LoVo (cell line): Measurements from ENCODE around the gene KLHL30.
"Not testable (repeated sequence)": the region's sequence is repeated elsewhere in the genome, so short reads cannot be mapped to it uniquely, and the experiment has no call there.

ENCODE experiments used
- DNase-seq: peaks from one replicate; pipeline ENCODE4 v3.0.0-alpha.2; 2016; ENCODE audit warnings: low spot score

KLHL30 gene

GRCh38 chr2:238161291-238162051 lies 23.0 kb downstream of the KLHL30 start:
- DNase-seq: no peak

GRCh38 chr2:238162251-238162845 lies 23.9 kb downstream of the KLHL30 start:
- DNase-seq: no peak

GRCh38 chr2:238162846-238163441 lies 24.5 kb downstream of the KLHL30 start:
- no peak for DNase-seq

GRCh38 chr2:238163481-238164198 lies 25.2 kb downstream of the KLHL30 start:
- no peak for DNase-seq

DNA sequence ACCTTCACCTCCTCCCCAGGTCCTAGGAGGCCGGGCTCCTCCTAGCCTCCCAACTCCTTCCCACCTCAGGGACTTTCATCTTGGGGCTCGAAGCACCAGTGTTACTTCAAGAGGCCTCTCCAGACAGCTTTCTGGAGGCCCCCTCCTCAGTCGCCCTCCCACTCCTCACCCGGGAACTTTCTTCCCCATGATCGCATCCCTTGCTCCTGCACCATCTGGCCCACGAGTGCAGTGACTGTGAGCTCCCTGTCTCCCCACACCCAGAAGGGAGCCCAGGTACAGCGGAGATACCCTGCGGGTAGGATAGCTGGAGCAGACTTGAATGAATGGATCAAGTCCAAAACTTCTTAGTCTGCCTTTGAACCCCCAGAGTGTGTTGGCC lies 26.4 kb downstream of the KLHL30 start:
- DNase-seq: no peak

DNA sequence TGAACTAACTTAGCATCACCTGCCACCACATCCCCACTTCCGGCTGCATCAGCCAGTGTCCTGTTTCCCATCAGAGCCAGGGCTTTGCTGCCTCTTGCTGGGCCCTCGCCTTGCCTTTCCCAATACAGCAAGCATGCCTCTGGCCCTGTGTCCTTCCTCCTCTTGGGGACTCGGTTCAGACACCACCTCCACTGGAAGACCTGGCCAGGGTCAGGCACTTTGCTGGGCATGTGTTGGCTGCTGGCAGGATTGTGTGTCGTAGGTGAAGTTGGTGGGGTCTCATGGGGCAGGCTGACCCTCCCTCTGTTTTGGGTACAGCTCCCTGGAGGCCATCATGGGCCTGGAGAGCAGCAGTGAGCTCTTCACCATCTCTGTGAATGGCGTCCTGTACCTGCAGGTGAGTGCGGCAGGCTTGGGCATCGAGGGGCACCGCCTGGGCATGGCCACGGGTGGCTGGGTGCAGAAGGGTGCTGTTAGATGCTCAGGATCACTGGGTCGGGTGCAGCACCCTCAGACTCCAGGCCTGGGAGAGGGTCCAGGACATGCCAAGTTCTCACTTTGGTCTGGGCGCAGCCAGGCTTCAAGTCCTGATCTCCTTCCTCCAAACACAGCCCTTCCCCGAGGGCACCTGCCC lies 26.9 kb downstream of the KLHL30 start:
- no peak for DNase-seq

GRCh38 chr2:238166391-238167343 lies 28.2 kb downstream of the KLHL30 start:
- DNase-seq: no peak

GRCh38 chr2:238167344-238167715 lies 28.9 kb downstream of the KLHL30 start:
- no peak for DNase-seq

GRCh38 chr2:238167761-238168160 lies 29.3 kb downstream of the KLHL30 start:
- DNase-seq: no peak

- no peak for DNase-seq
Observed at GRCh38 chr2:238168196-238169047, 30.0 kb downstream of the KLHL30 start.

GRCh38 chr2:238169048-238169707 lies 30.7 kb downstream of the KLHL30 start:
- no peak for DNase-seq

- DNase-seq: no peak
Observed at GRCh38 chr2:238169708-238170251, 31.3 kb downstream of the KLHL30 start.

GRCh38 chr2:238170386-238171071 lies 32.1 kb downstream of the KLHL30 start:
- no peak for DNase-seq

DNA sequence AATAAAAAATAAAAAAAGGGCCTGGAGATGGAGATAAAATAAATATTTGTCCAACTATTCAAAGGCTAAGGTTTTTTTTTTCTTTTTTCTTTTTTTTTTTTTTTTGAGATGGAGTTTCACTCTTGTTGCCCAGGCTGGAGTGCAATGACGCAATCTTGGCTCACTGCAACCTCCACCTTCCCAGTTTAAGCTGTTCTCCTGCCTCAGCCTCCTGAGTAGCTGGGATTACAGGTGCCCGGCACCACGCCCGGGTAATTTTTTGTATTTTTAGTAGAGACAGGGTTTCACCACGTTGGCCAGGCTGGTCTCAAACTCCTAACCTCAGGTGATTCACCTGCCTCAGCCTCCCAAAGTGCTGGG lies 32.6 kb downstream of the KLHL30 start:
- DNase-seq: not testable (repeated sequence)

DNA sequence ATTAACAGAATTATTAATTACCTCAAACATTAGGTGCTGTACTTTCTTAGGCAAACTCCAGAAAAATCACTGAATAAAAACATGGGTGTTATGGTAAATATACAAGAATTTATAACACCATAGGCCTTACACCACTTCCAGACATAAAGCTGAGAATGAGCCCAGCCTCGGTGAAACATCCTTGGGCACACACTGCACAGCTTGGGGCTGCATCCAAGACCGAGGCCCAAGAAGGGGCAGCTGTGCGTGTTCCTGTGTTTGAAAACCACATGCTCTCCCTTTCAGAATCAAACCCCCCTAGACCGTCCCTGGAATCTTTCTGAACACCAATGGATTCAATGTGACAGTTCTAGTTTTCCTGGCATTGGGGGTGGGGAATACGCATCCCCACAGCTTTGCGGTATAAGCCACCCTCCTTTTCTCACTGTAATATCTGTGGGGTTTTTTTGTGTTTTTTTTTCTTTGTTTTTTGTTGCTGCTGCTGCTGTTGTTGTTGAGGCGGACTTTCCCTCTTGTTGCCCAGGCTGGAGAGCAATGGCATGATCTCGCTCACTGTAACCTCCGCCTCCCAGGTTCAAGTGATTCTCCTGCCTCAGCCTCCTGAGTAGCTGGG lies 33.2 kb downstream of the KLHL30 start:
- no peak for DNase-seq

- DNase-seq: no peak
Observed at GRCh38 chr2:238172439-238172838, 34.0 kb downstream of the KLHL30 start.

- DNase-seq: no peak
Observed at GRCh38 chr2:238173692-238174091, 35.2 kb downstream of the KLHL30 start.

- no peak for DNase-seq
Observed at GRCh38 chr2:238174291-238174690, 35.8 kb downstream of the KLHL30 start.
